Activated CD8-positive, alpha-beta memory T cell treated with anti-CD3 and anti-CD28 coated beads for 48 hours (primary cell): ENCODE data around the gene SKAP2.

Experiments used
- DNase-seq, 3 experiments: peaks; one replicate each; pipeline ENCODE4 v3.0.0-alpha.2; 2020; ENCODE audit warnings: low read depth in 2 of 3, low spot score in 2 of 3

The SKAP2 gene

DNA sequence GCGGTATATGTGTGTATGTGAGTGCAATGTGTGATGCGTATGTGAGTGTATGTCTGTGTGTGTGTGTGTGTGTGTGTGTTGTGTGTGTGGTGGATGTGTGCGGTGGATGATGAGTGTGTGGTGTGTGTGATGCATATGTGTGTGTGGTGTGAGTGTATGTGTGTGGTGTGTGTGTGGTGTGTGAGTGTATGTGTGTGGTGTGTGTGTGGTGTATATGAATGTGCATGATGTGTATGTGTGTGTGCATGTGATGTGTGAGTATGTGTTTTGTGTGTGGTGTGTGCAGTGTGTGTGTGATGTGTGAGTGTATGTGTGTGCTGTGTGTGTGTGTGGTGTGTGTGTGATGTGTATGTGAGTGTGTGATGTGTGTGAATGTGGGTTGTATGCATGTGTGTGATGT lies 222.0 kb downstream of the SKAP2 start:
- no peak for DNase-seq

DNA sequence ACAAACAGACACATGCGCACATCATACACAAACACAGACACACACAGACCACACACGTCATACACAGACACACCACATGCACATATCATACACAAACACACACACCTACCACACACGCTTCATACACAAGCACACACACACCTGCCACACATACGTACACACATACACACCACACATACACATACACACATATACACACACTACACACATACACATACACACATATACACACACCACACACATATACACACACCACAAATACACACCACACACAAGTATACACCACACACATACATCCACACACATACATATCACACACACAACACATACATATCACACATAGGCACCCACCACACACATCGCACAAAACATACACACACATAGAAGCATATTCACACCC lies 224.7 kb downstream of the SKAP2 start:
- DNase-seq = no peak

DNA sequence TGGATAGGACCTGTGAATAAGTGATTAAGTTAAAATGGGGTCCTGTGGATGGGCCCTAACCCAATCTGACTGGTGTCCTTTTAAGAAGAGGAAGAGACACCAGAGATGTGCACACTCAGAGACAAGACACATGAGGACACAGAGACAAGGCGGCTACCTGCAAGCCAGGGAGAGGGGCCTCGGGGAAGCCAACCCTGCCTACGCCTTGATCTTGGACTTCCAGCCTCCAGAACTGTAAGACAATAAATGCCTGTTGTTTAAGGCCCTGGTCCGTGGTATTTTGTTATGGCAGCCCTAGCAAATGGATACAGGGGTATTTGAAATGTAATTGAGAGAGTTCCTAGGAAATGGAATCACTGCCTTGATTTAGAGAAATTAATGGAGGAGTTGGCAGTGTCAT lies 225.3 kb downstream of the SKAP2 start:
- DNase-seq = no peak

DNA sequence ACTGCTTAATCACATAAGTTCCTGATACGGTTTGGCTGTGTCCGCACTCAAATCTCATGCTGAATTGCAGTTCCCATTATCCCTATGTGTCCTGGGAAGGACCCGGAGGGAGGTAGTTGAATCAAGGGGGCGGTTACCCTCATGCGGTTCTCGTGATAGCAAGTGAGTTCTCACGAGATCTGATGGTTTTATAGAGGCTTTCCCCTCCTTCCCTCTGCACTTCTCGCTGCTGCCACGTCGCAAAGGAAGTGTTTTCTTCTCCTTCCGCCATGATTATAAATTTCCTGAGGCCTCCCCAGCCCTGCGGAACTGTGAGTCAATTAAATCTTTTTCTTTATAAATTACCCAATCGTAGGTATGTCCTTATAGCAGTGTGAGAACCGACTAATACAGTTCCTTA lies 226.2 kb downstream of the SKAP2 start:
- DNase-seq = no peak

DNA sequence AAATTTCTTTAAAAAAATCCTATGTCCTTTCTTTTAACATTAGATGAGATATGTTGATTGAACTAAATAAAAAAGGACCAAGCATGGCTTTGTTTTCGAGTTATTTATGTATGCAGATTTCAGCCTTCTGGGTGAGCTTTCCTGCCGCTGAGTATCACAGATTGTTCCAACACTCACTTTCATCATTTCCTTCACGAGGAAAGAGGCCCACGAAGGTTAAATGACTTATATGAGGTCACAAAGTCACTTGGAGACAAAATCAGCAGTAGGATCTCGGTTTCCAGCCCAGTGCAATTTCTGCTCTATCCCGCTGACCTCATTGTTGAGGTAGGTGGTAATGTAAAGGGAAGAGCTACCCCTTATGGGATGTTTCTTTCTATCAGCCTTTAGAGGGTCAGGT lies 226.8 kb downstream of the SKAP2 start:
- no peak for DNase-seq

DNA sequence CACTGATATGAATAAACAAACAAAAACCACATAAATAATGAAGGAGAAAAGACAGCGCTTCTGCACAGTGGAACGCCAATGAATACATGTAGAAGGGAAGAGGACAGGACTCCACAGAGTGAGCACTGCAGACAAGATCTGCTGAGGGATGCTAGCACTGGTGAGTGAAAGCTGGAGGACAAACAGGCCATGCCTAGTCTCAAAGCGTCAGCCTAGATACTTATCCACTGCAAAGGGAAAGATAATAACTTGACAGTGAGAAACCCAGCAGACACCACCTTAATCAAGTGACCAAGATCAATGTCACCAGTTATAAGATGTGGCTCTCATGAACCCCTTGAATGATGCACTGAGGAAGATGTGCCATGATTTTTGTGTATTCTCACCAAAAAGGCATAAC lies 227.6 kb downstream of the SKAP2 start:
- no peak for DNase-seq

DNA sequence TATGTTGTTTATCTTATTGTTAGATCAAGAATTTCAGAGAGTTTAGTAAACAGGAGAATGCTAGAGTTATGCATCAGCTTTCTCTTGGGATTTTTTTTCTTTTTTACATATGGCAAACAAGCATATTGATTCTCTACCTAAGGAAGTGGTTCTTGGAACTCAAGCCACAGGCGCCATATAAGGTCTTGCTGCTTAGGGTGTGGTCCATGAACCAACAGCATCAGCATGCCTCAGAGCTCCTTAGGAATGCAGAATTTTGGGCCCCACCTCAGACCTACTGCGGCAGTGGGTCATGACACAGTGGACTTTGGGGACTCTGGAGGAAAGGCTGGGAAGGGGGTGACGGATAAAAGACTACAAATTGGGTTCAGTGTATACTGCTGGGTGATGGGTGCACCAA lies 230.8 kb downstream of the SKAP2 start:
- DNase-seq = no peak

DNA sequence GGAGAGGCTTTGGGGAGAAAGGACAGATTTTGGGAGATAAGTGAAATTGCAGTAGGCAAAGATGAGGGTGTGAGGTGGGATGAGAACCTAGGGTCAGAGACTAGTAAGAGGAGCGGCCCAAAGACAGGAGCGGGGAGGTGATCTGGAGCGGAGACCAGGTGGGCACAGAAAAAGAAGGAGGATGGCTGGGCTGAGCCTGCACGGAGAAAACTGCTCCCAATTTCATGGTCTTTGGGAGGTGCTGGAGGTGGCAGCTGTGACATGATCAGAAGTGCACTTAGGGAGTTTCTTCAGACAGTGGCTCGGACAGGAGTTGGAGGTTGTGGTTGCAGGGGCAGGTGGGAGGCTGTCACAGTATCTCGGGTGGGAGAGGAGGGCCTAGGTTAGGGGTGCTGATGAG lies 232.8 kb downstream of the SKAP2 start:
- DNase-seq = no peak

DNA sequence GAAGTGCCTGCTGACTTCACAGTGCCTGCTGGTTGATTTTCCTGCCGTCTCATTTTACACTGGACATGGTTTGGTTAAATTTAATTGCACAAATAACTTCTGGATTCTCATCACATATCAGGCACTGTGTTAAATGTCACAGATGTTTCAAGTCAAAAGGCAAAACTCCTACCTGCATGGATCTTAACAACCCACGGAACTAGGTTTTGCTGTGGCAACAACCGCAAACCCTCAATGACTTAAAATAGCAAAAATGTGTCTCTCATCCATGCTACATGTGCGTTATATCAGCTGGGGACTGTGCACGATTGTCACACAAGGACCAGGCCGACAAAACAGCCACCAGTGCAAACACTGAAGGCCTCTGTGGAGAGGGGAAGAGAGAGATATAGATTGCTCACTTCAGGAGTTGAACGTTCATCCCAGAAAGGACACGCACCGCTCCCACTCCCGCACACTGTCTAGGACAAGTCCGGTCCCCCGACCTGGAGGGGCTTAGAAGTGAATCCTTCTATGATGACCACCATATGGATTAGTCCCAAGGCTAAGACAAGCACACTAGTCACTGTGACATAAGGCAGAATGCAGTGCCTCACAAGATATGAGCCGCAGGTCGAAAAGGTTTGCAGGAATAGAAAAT lies 233.3 kb downstream of the SKAP2 start:
- DNase-seq = no peak

DNA sequence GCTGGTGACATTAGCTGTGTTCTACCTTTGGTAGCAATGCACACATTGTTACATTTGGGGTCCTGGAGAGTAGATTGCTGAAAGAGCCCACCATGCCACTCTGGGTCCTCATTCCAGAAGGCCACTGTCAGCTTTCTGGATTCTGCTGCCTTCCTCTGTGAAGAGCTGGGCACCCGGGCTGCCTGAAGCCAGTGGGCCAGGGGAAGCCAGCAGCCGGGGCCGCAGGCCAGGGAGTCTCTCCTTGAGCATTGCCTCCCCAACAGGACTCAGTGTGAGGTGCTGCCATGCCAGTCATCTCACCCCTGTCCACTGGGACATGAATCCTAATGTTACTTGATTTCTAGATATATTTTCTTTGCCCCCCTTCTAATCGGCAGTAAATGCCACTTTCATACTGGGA lies 234.0 kb downstream of the SKAP2 start:
- DNase-seq = no peak

DNA sequence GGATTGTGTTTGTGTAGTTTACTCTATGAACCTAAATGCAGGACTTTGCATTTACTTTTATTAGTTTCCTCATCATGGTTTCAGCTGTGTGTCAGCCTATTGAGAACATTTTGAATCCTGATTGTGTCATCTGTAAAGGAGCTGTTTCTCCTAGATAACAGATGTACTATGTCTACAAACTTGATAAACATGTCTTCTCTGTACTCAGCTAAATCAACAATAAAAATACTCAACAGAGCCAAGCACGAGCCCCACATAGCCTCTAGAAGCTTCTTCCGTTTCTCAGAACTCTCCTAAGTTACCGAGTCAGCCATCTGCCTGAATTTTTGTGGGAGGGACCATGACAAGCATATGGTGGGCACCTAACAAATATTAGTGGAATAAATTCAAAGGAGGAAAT lies 234.7 kb downstream of the SKAP2 start:
- no peak for DNase-seq

DNA sequence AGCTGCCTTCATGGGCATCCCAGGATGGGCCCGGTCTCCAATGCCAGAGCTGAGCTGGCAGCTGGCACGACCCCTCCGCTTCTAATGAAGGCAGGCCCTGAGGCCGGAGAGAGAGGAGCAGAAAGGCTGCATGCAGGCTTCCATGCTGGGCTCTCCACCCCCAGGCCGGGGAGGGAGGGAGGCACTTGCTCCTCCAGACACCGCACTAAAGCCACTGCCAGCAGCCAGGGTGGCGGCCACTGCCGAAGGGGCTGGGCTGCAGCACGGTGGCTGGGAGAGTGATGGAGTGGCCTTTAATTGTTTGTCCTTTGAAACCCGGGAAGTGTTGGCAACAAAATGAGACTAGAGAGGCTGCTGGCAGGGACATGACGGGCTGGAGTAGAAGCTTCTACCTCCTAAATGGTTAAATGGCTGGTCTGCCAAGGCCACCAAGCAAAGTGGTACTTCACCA lies 236.5 kb downstream of the SKAP2 start:
- DNase-seq = no peak

DNA sequence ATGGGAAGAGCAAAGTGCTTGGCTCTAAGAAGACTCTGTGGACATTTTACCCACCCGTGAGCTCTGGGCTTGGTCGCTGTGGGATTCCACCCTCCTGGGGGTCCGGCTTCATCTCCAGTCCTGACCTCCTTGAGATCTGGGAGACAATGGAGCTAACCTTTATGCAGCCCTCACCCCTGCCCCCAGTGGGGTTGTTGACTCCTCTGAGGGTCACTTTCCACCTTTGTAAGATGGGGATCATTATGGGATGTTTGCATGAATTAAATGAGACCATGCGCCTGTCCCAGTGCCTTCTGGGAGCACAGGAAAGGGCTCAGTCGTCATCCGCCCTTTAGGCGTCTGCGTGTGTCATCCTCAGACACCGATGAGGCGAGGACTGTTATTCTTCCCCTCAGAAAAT lies 237.2 kb downstream of the SKAP2 start:
- DNase-seq = no peak

DNA sequence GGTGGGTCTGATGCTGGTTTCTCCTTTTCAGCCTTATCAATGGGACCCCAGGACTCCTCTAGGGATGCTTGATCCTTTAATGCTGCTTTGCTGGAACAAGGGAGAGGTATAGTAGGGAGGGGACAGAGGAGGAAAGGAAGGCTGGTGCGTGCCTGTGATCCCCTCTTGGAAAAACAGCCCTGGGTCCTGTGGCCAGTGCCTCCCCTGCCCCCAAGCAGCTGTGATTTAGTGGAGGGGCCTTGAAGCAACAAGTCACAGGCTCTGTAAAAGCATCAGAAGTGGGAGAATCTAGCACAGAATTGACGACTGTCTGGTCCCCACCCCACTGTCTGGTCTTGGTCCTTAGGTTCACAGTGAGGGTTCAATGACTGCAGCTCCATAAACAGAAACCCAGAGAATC lies 237.7 kb downstream of the SKAP2 start:
- no peak for DNase-seq

DNA sequence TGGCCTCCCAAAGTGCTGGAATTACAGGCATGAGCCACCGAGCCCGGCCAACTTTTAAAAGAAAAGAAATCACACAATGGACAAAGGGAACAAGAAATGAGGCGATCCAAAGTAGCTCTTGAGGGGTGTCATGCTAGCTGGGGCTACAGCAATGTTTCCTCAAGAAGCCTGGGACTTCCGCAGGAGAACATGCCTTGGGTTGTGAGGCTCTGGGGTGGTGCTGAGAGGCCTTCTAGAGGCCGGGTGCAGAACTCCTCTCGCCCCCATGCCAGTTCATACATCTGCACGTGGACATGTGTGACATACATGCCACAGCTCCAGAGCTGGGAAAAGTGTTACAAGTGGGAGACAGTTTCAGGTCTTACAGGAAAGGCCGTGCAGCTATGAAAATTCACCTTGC lies 238.2 kb downstream of the SKAP2 start:
- DNase-seq = no peak

DNA sequence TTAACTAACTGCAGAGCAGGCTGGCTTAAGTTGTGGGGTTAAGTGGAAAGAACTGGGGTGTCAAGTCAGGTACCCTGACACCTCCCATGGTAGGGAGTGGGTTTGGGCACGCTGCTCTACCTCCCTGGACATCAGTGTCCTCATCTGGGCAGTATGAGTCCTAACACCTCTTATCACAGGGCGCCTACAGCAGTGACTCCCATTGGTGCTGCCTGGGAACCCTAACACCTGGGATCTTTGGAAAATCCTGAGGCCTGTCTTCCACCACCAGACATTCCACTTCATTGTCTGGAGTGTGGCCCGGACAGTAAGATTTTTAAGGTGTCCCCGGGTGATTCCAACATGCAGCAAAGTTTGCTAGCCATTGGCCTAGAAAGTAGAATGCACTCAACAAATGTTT lies 239.1 kb downstream of the SKAP2 start:
- DNase-seq = no peak

DNA sequence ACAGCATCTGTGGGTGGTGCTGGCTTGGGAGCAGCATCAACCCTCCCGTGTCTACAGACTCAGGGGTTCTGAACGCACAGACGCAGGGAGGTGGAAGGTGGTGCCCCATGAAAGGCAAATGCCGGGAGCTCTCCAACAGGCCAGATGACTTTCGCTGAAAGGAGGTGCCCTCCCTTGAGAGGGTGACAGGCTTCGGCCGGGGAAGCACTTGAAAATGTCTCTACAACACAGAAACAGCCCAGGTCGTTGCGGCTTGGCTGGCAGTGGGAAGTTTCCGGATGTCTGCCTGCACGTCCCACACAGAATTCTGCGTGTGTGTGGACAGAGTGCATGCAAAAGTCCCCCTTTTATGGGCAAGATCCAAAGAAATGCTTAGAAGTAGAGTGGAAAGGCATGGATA lies 239.6 kb downstream of the SKAP2 start:
- DNase-seq = no peak

DNA sequence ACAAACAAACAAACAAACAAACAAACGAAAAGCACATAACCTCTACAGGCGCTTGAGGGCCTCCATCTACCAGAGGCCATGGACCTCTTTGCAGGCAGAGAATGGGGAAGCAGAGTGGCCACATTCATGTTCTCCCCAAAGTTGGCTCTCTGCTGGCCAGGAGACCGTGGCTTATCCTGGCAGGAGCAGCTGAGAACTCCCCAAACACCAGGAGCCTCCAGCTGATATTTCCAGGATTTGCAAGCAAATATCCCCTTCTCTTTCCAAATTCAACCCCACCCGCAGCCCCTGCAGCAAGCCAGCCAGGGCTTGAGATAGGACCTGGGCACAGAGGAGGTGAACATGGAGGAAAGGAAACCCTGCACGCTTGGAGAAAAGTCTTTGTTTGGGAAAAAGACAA lies 240.0 kb downstream of the SKAP2 start:
- no peak for DNase-seq

DNA sequence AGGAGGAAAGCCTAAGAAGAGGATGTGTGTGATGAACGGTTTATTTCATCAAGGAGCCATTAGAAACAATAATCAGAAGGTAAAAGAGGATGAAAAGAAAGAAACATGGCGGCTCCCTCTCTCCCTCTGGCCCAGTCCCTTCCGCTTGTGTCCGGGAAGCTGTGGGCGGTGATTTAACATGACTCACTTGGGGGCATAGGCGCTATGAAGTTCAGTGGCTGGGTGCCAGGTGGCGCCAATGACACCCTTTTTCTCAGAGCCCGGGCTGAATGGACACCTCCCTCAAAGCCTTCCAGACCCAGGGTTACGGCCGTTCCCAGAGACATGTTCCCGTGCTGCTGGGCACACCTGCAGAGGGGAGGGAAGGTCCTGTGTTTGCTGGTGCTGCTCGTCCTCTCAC lies 244.0 kb downstream of the SKAP2 start:
- DNase-seq = no peak

DNA sequence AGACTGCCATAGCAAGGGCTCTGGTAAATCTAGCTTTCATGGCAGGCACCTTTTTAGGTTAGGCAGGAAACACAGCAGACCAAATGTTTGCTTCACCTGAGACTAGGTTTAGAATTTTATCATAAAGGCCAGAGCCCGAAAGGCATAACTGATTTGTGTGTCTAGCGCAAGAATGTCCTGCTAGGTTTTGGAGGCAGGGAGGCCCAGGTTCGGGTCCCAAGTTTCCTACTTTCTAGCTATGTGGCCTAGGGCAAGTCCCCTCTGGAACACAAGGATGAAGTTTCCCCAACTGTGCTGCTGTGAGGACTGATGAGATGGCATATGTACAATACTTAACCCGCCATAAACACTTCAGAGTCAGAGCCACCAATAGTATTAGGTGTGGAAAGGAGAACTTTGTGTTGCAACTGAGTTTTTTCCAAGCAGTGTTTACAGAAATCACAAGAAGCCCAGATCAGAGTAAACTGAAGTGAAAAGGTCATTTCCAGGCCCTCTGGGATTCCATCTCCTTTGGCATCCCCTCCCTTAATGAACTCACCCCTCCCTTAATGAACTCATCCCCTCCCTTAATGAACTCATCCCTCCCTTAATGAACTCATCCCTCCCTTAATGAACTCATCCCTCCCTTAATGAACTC lies 244.9 kb downstream of the SKAP2 start:
- no peak for DNase-seq

DNA sequence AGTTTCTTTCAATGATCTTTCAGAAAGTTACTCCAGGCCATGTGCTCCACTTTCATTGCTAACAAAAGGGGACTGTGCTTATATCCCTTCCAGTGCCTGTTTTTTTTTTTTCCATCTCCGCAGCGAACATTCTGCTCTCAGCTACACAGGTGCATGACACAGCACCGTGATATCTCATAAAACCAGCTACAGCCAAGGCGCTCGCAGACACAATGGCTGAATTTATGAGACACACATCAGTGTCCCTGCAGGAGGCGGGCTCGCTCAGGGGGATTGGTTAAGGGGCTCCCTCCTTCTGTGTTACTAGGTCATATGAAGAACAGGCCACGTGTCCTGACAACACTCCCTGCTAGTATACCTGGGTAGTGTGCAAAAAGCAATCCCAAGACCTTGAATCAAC lies 245.5 kb downstream of the SKAP2 start:
- no peak for DNase-seq

DNA sequence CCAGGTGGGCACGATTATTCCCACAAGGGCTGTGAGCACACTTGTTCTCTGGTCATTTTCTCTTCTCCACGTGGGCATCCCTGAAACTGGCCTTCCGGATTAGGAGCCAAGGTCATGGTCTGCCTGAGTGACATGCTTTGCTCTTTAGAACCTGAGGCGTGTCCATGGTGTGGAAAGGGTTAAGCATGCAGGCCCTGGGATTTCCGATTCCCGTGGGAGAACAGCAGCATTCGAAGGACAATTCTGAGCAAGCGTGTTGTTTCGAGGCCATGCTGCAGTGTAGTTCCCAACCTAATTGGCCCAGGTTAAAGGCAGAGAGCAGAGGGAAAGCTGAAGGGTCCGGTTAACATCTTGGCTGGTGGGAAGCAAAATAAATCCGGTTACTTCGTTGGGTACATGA lies 245.9 kb downstream of the SKAP2 start:
- no peak for DNase-seq
